Activated T-helper 1 cell treated with Interleukin-2 at 50 U/mL for 16 hours (primary cell): ENCODE results near the gene RFX4.
A peak's percentile ranks its signal among the peaks of the same experiment; 100 is the strongest.

Experiments used
- DNase-seq: peaks from one replicate; pipeline ENCODE4 v3.0.0-alpha.2; 2020; ENCODE audit warnings: low read depth

Gene RFX4

DNA sequence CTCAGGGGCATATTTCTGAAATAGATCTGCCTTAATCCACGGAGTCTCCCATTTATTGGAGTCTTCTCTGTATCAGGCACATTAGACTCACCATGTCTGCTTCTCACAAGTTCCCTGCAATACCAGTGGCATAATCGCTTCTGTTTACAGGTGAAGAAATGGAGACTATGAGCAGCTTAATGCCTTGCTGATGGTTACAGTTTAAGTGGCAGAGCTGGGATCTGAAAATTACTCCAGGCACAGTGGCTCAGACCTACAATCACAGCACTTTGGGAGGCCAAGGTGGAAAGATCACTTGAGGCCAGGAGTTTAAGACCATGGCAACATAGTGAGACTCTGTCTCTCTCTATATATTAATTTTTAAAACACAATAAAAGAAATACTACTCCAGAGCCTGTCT, 184.4 kb downstream of the RFX4 start:
- no peak for DNase-seq

DNA sequence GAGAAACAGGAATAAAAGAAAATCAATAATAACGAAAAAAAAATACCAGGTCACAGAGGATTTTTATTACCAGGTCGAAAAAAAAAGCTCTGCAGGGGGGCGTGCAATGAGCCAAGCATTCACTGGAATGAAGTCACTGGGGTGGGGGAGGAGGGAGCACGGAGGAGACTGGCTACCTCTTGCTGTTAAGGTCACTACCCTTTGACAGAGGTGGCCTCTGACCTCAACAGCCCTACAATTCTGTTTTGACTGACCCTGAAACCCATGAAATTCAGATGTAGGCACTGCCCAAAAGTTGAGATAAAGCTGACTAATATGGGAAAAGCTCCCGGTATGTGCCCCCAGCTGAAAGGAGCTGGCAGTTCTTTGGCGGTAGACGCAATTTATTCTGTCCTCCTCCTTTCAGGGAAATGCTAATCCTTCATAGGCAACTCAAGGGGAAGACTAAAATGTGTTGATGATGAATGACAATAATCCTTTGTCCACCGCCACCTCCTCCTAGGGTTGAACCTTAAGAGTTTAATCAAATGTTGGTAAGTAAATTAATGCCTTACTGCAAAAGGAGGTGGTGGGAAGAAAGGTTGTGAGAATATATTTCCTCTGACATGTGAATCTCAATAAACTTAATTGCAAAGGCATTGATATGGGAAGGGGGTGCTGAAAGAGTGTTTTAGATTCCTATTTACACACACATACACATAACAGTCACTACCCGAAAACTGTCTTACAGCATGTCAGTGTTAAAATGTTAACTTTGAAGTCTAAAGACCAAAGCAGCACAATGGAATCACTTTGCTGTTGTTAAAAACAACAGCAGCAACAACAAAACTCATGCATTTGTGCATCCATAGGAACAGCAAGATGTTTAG, 185.4 kb downstream of the RFX4 start:
- DNase-seq = no peak

DNA sequence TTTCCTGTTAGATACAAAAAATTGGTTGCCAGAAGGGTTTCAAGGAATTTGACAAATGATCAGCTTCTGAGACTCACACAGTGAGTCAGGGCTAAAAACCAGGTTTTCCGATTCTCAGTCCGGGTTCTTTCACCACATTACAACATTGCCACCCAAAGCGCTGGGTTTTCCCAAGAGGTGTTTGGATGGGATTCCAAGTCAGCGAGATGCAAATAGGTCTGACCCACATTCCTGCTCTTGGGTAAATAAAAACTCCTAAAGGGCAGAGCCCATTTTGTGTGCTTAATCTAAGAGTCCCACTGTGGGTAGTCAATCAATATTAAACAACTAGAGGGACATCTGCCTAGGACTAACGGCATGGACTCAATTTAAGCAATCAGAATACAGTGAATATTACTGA, 186.3 kb downstream of the RFX4 start:
- no peak for DNase-seq

DNA sequence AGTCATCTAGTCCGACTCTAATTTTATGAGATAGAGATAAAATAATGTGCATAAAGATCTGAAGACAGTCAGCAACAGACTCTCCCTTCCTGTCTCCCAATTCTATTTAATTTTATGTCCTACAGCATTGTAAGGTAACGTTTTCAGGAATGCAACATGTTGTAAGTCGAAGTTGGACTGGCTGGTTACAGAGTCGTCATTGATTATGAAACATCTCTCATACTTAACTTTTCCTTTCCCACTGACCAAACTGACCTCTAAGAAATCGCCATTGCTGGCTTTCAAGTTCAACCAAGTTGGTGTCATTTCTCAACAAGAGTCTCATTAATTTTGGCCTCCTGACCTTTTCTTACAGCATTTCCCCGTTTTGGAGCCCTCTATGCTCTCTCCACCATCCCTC, 186.7 kb downstream of the RFX4 start:
- no peak for DNase-seq

DNA sequence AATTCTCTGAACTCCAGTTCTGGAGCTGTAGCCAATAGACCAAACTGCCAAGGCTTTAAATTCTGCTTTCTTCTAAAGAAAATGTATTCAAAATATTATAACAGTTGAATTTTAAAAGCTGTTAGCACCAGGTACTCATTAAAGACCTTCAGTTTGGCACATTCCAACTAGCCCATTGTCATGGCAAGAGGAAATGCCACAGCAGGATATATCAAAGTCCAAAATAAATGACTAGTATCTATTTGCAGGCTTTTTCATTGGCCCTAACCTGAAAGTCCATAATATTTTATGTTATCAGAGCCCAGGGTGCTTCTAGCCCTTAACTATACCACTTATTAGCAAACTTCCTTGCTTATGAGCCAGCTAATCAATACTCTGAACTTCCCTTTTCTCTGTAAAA, 188.6 kb downstream of the RFX4 start:
- DNase-seq = no peak

DNA sequence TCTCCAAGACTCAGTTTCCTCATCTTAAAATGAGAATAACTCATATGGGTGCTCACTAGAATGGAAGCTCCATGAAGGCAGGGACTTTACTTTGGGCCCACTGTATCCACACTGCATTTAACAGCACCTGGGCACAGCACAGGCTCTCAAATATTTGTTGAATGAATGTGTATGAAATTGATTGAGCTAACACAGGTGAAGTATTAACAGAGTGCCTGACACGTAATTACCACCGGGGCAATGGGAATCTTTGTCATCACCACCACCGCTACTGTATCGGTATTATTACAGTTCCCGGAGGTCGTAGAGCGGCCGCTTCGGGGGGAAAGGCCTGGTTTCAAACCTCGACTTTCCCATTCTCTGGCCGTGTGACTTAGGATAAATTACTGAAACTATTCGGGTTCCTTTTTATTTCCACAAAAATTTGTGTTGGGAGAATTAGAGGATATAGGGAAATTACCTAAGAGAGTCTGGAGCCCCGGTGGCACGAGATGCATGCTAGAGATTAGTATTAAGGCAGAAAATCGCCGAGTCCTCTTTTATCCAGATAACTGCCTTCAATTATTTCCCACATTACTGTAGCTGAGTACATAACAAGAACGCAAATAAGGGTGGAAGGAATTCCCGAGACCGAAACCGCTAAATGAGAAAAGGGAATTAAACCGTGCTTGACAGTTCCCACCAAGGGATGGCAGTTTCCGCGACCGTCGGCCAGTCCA, 190.6 kb downstream of the RFX4 start:
- DNase-seq = no peak

DNA sequence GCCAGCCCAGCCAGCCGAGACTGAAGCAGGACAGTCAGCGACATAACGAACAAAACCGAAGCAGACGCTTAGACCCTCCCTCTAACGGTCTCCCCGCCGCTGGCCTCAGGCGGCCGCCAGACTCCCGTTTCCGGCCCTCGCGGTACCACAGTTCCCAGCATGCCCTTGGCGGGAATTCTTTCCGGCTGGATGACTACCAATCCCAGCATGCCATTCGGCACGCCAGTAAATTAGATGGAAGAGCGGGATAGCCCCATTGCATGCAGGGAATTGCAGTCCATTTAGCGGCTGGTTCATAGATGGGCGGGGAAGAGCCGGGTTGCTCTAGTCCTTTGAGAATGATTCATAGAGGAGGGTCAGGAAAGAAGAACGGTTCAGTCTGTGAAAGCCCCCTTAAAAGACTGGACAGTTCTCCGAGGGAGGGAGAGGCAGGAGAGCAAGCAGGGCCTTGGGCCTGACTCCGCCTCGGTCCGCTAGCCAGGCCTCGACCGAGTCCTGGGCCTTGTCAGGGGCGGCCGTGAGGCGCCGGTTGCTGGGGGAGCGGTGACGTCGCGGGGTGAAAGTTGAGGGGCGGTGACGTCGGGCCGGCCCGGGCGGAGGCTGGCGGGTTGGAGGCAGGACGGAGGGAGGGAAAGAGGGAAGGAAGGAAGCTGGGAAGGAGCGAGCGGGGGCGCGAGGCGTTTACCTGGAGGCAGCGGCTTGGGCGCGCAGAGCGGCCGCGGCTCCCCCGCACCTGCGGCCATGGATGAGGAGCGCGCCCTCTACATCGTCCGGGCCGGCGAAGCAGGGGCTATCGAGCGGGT, 191.4 kb downstream of the RFX4 start, which contains the start of gene RIC8B:
Gene RIC8B, plus strand, starts transcription at position 678 of the 803 bp plus-strand sequence. Its CDS starts 64 bp downstream, at position 742.
- peak; percentile 67 for DNase-seq

DNA sequence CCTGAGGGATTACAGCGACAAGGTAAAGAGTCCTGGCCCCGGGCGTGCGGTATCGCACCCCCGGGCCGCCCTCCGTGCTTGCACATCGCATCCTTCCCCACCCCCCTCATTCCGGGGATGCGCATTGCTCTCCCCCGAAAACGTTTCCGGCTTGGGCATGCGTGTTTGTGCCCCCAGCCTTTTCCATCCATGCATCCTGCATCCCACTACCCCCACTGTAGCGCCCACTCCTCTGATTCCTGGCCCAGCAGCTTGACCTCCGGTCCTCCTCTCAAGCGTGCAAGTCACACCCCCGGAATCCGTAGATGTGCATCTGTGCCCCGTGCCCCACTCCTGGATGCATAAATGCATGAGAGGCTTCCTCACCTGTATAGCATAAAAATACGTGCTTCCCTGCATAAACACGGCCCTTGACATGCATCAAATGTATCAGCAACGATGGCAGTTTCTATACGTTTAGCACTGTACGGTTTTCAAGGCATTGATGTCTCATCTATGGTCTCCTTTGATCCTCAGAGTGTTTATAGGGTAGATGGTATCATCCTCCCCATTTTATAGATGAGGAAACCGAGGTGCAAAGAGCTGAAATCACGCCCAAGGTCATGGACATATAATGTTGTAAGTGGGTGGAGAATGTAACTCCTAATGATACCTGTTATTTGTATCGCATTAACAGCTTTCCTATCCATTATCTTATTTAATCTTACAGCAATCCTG, 192.2 kb downstream of the RFX4 start:
- DNase-seq = no peak

DNA sequence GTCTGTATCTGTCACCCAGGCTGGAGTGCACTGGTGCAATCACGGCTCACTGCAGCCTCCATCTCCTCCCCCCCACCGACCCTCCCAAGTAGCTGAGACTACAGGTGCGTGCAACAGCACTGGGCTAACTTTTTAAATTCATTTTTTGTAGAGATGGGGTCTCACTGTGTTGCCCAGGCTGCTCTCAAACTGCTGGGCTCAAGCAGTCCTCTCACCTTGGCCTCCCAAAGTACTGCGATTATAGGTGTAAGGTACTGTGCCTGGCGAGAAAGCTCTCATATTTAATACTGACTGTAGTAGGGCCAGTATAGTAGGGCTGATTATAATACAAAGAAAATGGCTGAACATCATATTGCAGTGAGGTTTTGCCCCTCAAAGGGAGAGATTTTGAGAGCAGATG, 194.1 kb downstream of the RFX4 start:
- DNase-seq = no peak

DNA sequence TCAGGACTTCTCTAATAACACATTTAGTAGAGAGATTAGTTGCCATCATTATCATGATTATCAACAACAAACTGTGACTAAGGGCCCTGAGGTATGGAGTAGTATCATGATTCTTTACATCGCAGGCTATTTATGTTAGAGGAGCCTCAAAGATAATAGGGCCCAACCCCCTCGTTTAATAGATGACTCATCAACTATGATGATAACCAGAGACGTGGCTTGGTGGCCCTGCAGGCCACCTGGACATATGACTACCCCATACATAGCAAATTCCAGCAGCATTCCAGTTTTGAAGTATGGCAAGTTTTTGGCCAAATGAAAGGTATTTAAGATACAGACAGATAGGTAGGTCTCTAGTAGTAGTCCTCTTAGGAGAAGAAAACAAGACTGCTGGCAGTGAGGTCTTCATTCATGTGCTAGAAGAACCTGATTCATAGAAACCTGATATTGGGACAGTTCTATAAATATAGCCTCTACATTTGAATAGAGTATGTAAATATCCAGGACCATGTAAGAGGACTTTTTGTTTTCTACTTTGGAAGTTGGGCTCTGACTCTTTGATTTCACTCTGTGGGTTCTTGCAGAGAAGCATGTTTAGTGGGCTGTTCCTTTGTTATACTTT, 197.3 kb downstream of the RFX4 start:
- no peak for DNase-seq

DNA sequence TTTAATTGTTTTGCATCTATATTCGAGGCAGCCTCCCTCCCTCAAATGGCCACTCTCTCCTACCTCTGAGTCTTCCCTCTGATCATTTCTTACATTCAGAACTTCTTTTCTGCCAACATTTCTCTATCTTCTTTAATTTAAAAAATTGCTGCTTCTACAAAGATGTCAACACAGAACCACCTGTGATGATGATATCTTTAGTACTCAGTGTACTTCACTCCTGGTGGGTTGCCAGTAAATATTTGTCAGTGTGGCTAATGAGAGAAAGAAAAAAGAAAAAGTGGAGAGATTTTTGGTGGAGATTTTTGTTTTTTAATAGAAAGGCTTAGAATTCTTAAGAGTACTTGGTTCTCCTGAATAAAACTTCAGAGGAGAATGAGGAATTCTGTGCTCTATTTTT, 199.8 kb downstream of the RFX4 start:
- no peak for DNase-seq

DNA sequence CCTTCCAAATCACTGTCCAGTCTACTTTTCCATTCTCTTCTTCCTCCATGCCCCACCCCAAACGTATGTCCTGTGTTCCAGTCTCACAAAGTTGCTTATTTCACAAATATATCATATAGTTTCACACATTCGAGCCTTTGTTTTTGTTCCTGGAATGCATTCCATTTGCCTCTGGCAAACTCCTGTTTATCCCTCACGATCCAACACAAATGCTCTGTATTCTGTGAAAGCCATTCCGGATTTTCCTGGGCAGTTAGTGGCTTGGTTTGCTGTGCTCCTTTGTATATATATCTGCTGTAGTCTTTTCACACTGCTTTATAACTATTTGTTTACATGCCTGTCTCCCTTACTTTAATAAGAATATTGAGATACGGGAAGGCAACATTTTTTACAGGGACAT, 200.7 kb downstream of the RFX4 start:
- DNase-seq = no peak

DNA sequence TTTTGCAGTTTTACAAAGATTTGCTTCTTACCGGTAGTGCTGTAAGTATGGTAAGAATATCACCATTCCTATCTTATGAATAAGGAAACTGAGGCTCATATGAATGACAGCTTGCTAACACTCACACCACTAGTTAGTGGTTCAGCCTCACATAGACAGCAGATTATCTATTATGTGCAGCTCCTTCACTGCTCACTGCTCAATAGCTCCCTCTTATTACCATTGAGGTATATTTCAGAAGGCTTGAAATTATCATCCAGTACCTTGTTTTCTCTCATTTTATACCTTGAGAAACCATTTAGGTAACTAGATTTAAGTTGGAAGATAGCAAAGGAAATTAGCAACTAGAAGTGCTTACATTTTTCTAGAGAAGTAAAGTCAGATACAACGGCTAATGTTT, 207.2 kb downstream of the RFX4 start:
- no peak for DNase-seq

DNA sequence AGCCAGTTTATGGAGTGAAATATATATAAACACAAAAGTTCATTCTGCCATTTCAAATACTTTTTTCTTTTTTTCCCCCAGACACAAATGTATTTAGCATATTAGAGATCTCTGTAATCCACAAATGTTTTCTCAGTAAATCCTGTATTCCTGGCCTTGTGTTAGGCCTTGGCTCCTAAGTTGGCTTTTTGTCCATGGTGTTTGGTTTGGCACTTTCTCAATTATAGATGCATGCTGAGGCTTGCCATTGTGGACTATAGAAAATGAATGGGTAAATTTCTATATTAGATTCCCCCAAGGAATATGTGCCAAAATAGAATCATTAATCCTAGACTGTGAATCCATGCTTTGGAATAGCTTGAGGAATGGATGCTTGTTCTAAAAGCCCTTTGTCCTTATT, 208.7 kb downstream of the RFX4 start:
- DNase-seq = no peak

DNA sequence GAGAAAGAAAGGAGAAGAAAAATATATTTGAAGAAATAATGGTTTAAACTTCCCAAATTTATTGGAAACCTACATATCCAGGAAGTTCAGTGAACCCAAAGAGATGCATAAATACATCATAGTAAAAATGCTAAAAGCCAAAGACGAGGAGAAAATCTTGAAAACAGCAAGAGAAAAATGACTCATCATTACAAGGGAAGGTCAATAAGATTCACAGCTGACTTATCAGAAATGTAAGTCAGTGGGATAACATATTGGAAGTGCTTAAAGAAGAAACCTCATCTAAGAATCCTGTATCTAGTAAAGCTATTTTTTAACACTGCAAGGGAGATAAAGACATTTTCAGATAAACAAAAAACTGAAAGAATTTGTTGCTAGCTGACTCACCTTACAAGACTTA, 211.6 kb downstream of the RFX4 start:
- DNase-seq = no peak

DNA sequence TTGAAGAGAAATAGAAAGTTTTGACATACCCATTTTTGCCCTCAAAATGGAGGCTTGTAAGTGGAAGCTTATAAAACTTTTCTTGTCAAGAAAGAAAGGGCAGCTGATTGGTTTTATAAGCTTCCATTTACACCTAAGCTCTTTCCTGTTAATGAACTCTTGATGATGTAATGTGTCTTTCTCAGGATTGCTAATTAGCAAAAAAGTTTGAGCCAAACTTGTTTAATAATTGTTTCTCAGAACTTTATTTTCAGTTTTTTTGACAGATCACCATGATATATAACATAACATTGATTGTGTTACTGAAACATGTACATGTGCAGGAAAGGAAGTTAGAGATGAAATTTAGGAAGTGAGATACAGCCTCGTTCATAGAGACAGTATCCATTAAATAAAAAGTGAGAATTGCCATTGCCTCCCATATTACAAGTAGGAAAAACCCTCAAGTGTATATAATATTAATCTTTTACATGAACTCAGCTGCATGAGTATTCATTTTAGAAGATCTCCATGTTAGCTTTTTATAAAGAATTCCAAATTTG, 218.4 kb downstream of the RFX4 start:
- no peak for DNase-seq

DNA sequence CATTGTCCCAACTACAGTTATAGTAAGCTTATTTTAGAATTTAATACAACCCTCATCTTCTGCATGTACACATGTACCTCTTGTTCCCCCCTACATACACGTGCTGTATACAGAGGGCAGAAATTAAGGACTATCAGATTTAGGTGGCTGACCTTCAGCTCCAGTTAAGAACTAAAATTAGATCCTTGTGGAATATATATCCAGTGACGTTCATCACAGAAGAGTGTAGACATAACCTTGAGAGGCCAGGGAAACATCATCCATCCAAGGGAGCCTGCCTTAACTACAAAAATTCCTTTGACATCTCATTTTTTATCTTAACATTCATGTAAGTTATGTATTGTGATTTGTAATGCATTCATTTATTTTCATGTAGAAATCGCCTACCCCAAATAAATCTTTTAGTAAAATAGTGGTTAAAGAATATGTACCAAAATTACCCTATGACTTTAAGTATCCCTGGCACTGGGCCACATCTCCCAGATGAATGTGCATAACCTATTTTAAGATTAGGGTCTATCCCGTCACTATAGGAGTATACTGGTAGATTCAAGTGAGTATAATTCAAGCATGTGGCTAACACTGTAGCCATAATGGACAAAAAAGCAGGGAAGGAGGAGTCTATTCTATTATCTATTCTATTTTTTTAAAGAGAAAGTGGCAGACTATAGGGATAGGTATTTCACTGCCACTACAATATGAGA, 219.2 kb downstream of the RFX4 start:
- no peak for DNase-seq

DNA sequence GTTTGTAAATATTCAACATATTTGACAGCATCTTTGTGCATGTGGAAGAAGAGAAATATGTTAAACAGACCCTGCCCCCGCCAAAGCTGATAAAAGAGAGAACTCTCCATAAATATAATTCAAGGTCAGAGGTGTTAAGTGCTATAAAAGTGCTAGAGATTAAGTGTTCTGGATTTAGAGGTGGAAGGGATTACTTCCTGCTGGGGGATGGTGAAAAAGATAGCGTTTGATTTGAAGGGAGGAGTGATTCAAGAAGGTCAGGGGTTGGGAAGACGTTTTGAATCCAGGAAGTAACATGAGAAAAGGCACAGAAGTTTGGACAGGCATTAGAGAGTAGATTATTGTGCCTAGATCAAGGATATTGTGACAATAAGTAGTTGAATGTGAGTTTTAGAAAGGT, 221.9 kb downstream of the RFX4 start:
- no peak for DNase-seq
